NCI-H226 (cell line): ENCODE measurements around the gene RSBN1L.

Experiments
- DNase-seq: peaks from one replicate; pipeline ENCODE4 v3.0.0-alpha.2; 2015

RSBN1L gene

DNA sequence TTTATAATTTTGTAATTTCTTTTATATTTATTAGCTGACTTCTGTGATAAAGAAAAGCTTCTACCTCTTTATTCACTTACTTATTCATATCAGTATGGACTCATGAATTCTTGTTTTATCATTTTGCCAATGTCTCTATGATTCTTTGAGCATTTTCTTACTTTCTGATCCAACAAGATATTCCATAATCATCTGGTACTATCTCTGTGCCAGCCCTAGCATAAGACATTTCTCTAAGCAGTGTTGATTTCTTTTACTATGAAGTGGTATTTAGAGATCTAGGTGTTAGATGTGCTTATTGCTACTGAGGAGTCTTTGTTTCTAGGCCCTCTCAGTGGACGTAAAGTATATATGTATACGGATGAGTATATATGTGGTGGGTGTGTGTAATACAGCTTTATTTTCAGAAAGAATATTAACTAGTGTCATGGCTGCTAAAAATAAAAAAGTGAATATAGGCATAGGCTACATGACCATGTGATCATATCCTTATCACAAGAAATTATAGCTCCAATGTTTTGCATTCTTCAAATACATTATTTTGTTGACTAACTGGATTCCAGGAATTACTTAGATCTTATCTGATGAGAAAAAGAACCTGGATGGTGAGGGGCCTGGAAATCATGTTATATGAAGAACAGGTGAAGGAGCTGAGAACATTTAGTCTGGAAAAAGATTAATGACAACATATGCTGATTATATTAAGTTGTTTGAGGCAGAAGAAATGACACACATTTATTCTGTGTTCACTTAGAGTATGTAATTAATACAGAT, 115.4 kb downstream of the RSBN1L start:
- DNase-seq, result peak; percentile 54

DNA sequence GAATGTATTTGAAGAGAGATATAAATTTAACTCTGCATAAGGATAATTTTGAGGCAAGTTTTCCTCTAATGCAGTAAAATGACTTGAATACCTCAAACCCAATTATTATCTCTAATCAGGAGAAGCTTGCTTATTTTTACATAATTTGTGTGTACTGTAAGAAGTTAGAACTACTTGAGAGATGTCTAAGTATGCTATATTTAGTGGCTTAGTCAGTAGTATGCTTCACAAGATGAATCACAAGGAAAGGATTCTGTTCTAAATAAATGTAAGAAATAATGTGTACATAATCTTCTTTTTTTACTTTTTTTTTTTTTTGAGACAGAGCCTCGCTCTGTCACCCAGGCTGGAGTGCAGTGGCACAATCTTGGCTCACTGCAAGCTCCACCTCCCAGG, 116.0 kb downstream of the RSBN1L start:
- peak; percentile 53 for DNase-seq

DNA sequence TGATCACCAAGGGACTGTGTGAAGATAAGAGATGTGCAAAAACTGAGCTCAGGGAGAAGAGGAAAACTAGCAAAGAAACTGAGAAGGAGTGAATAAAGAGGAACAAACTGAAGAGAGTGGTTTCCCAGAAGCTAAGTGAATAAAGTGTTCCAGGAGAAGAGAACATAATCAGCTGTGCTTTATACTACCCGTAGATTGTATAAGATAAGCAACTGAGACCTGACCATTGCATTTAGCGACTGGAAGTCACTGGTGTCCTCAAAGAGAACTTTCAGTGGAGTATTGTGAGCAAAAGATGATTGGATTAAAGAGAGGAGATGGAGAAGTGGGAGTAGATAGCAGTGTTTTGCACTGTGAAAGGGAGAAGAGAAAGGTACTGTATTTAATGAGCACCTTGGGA, 116.9 kb downstream of the RSBN1L start:
- no peak for DNase-seq

DNA sequence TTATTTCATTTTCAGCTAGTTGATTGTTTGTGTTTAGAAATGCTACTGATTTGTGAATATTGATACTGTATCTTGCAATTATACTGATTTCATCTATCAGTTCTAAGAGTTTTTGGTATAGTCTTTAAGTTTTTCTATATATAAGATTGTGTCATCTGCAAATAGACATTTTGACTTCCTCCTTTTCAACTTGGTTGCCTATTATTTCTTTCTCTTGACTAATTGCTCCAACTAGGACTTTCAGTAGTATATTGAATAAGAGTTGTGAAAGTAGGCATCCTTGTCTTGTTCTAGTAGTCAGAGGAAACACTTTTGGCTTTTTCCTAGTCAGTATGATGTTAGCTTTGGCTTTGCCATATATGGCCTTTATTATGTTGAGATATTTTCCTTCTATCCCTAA, 122.8 kb downstream of the RSBN1L start:
- DNase-seq, result no peak

DNA sequence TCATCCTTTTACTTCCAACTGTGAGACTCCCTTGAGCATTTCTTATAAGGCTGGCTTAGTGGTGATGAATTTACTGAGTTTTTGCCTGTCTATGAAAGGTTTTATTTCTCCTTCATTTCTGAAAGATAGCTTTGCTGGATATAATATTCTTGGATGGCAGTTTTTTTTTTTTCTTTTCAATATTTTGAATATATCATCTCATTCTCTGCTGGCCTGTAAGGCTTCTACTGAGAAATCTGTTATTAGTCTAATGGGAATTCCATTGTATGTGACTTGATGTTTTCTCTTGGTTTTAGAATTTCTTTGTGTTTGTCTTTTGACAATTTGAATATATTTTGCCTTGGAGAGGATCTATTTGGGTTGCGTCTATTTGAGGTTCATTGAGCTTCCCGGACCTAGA, 124.7 kb downstream of the RSBN1L start:
- DNase-seq, result no peak

DNA sequence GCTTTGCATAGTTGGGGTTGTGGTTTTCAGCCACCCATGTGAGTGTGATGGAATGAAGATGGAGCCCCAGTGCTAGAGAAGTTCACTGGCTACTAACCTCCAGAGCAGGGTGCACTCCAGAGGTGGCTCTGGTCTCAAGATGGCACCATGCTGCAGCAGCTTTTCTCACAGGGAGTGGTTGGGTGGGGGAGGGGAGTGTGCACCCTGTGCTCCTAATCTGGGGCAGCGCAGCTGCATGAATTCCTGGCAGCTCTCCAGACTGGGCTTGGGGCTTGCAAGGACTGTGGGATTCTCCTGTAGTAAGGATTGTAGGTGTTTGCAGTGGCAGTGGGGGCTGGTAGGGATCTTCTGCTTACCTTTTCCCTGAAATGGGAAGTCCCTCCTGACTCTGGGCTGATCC, 126.0 kb downstream of the RSBN1L start:
- no peak for DNase-seq

DNA sequence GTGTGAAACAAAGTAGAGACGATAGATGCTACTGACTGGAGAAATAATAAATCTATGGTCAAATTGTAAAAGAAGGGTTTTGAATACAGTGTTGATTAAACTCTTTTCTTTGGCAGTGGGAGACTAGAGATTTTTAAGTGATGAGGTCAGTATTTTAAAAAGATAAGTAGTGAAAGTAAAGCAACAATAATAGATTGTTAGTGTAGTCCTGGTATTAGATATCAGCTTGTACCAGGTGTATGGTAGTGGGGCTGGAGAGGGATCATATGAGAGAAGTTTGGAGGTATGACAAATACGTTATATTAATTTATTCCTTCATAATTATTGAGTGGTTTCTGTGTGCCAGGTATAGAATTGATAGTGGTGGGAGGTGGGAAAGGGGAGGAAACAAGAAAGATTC, 127.5 kb downstream of the RSBN1L start:
- peak; percentile 35 for DNase-seq

DNA sequence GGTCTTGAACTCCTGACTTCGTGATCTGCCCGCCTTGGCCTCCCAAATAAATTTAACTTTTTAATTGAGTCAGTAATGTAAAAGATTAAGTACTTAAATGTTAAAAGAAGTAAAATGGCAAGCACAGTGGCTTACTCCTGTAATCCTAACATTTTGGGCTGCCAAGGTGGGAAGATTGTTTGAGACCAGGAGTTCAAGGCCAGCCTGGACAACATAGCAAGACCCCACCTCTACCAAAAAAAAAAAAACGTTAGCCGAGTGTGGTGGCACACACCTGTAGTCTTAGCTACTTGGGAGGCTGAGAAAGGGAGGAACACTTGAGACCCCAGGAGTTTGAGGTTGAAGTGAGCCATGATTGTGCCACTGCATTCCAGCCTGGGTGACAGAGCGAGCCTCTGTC, 128.4 kb downstream of the RSBN1L start:
- DNase-seq, result no peak

- no peak for DNase-seq
These were observed 128.9 kb downstream of the RSBN1L start for GRCh38 chr7:77825131-77825530.

GRCh38 chr7:77826300-77826699, 130.0 kb downstream of the RSBN1L start:
- no peak for DNase-seq

GRCh38 chr7:77827999-77828398, 131.7 kb downstream of the RSBN1L start:
- no peak for DNase-seq

DNA sequence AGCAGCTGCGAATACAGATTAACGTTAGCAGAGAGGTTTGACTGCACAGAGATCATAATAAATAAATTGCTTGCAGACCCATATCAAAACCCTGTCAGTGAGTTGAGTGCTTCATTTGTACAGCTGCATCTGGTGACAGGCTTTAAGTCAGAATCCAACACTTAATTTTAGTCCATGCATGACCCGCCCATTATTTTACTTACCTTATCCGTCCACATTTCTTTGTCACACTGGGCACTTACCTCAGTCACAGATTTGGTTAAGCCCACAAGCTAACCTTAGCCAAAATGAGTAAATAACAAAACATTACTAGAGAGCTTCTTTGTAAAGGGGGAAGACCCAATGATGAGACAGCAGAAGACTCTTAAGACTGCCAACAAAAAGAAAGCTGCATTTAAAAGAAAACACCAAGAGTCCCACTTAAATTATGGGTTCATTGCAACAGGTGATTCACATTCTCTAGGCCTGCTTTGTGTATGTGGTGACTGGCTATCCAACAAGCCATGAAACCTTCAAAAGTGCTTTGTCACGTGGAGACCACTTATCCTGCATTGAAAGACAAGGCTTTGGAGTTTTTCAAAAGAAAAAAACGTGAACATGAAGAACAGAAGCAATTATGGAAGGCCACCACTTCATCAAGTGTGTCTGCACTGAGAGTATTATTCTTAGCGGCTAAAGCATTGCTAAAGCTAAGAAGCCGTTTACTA, 134.5 kb downstream of the RSBN1L start:
- DNase-seq, result no peak

GRCh38 chr7:77831481-77831880, 135.2 kb downstream of the RSBN1L start:
- DNase-seq, result no peak

DNA sequence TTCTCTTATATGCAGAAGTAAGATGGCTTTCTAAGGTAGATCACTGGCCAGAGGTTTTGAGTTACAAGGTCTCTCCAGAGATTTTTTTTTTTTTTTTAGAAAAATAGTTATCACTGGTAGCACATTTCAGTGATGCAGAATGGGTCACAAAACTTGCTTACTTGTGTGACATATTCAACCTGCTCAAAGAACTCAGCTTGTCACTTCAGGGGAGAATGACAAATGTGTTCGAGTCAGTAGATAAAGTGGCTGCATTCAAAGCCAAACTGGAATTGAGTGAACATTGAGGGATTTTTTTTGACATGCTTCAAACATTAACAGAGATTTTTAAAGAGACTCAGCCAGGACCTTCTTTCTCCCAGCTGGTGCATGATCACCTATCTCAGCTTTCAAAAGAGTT, 135.7 kb downstream of the RSBN1L start:
- DNase-seq, result no peak
